Fibroblast of lung (primary cell): ENCODE results near the gene PPP1R14B. TPM values are rescaled to one million over a fixed set of nuclear protein-coding genes. Genes with fewer than 3 reads are reported as not detected.

Source experiments
- DNase-seq, 2 donors: peaks; one replicate each; pipeline versions ENCODE4 v3.0.0 to v3.0.0-alpha.2; 2010; ENCODE audit warnings: low read depth in 2 of 2
- H2AFZ ChIP-seq: 2 replicates; pipeline ENCODE4 v1.5.1; 2012; ENCODE audit warnings: low read length, control low read depth, inconsistent platforms
- H3K27ac ChIP-seq: 2 replicates; pipeline ENCODE4 v1.5.1; 2011; ENCODE audit warnings: low read length, control low read depth; ENCODE audit not compliant: insufficient read depth
- H3K27me3 ChIP-seq: 2 replicates; pipeline ENCODE4 v1.5.1; 2011; ENCODE audit warnings: mild to moderate bottlenecking, low read length; ENCODE audit not compliant: control insufficient read depth, insufficient read depth
- H3K36me3 ChIP-seq: 2 replicates; pipeline ENCODE4 v1.5.1; 2011; ENCODE audit warnings: low read length; ENCODE audit not compliant: control insufficient read depth, insufficient read depth
- H3K4me1 ChIP-seq: 2 replicates; pipeline ENCODE4 v1.5.1; 2011; ENCODE audit warnings: low read length; ENCODE audit not compliant: control insufficient read depth, insufficient read depth; ENCODE audit errors: extremely low read depth
- H3K4me2 ChIP-seq: 2 replicates; pipeline ENCODE4 v1.5.1; 2011; ENCODE audit warnings: low read length, control low read depth; ENCODE audit not compliant: insufficient read depth; ENCODE audit errors: extremely low read depth
- H3K4me3 ChIP-seq, 4 experiments: fragments of 200-600 bp in 1 of 4; sonication (generic) in 1 of 4; replicated peaks in 1 of 4; 2 replicates each; pipeline ENCODE4 v1.5.1; 2011 to 2016; ENCODE audit warnings: low read length in 4 of 4, low read depth in 3 of 4, mild to moderate bottlenecking in 3 of 4, control low read depth in 2 of 4, inconsistent platforms in 1 of 4, mixed read lengths in 1 of 4; ENCODE audit not compliant: insufficient read depth in 1 of 4; ENCODE audit errors: control extremely low read depth in 1 of 4
- H3K79me2 ChIP-seq: 2 replicates; pipeline ENCODE4 v1.5.1; 2012; ENCODE audit warnings: mild to moderate bottlenecking, low read length, inconsistent platforms; ENCODE audit not compliant: control insufficient read depth, insufficient read depth
- H3K9ac ChIP-seq: 2 replicates; pipeline ENCODE4 v1.5.1; 2011; ENCODE audit warnings: mild to moderate bottlenecking, low read length, control low read depth; ENCODE audit not compliant: insufficient read depth
- H3K9me3 ChIP-seq: 2 replicates; pipeline ENCODE4 v1.5.1; 2012; ENCODE audit warnings: low read depth, low read length; ENCODE audit not compliant: control insufficient read depth, insufficient read depth
- H4K20me1 ChIP-seq: 2 replicates; pipeline ENCODE4 v1.5.1; 2011; ENCODE audit warnings: low read length; ENCODE audit not compliant: control insufficient read depth, insufficient read depth; ENCODE audit errors: extremely low read depth
- CTCF ChIP-seq, 2 donors: IDR thresholded peaks in 1 of 2; conservative IDR thresholded peaks in 1 of 2; 1 replicate in 1 of 2; 2 replicates in 1 of 2; pipeline ENCODE4 v1.5.1; 2011 to 2012; ENCODE audit warnings: low read length in 2 of 2, control low read depth in 1 of 2, inconsistent platforms in 1 of 2, low read depth in 1 of 2, mild to moderate bottlenecking in 1 of 2
- EZH2 ChIP-seq: IDR thresholded peaks from 2 replicates; pipeline ENCODE4 v1.5.1; 2012; ENCODE audit warnings: low read length, control low read depth, mild to moderate bottlenecking; ENCODE audit errors: missing control alignments
- polyA plus RNA-seq, 2 donors: library from polyadenylated mRNA; depleted of rRNA in 1 of 2; stranded (reverse) in 1 of 2; unstranded in 1 of 2; fragments of >200 nt; gene quantifications; 2 replicates each; pipeline ENCODE4 v1.2.1, GENCODE V29; 2011 to 2012; ENCODE audit warnings: missing spikeins in 1 of 2
- total RNA-seq: library from RNA; depleted of rRNA; stranded (reverse); fragments of >200 nt; gene quantifications from 2 replicates; pipeline ENCODE4 v1.2.1, GENCODE V29; 2014

PPP1R14B gene
- total and polyA plus RNA-seq, 2 donors (not counting 1 experiment from before 2014, with no cell fraction given), result 107 to 122 TPM

- no peak overlapping the region for H3K9ac ChIP-seq
- no peak overlapping the region for H2AFZ ChIP-seq
- DNase-seq, result no peak
- H3K79me2 ChIP-seq, result peaks cover 5% of the 10 kb centered on the region
- peaks cover 19% of the 10 kb centered on the region for H3K36me3 ChIP-seq
- H3K9me3 ChIP-seq, result no peaks in the 10 kb centered on the region
- H3K4me1 ChIP-seq, result no peaks in the 10 kb centered on the region
- H3K27ac ChIP-seq, result no peak overlapping the region
- TF ChIP-seq CTCF (conservative IDR thresholded peaks at IDR 0.05 in 1 of 2, IDR thresholded peaks at IDR 0.05 in 1 of 2; ENCODE audit: low read depth in 1 of 2, low read length in 2 of 2) (no peak), EZH2 (no peak)
- no peaks in the 10 kb centered on the region for H3K27me3 ChIP-seq
- no peak overlapping the region for H3K4me3 ChIP-seq
- H4K20me1 ChIP-seq, result no peaks in the 10 kb centered on the region
- H3K4me2 ChIP-seq, result no peak overlapping the region
Observed at GRCh38 chr11:64198511-64198910, 48.2 kb downstream of the PPP1R14B start.

GRCh38 chr11:64196626-64197025 lies 50.1 kb downstream of the PPP1R14B start:
- peaks cover 18% of the 10 kb centered on the region for H3K36me3 ChIP-seq
- H4K20me1 ChIP-seq, result no peaks in the 10 kb centered on the region
- DNase-seq, result no peak

More at GRCh38 chr11:64196626-64197025, 50.1 kb downstream of the PPP1R14B start:
- Histone ChIP-seq H3K27ac (no peak overlapping the region), H3K79me2 (peaks cover 20% of the 10 kb centered on the region), H3K9ac (no peak overlapping the region), H3K4me3 (no peak overlapping the region), H3K4me1 (no peaks in the 10 kb centered on the region), H3K27me3 (no peaks in the 10 kb centered on the region), H3K4me2 (no peak overlapping the region), H3K9me3 (no peaks in the 10 kb centered on the region), H2AFZ (no peak overlapping the region)
- TF ChIP-seq CTCF (conservative IDR thresholded peaks at IDR 0.05 in 1 of 2, IDR thresholded peaks at IDR 0.05 in 1 of 2; ENCODE audit: low read depth in 1 of 2, low read length in 2 of 2) (no peak), EZH2 (no peak)

Other genes starting within 250 kb of the PPP1R14B start
- 0.17 and 0.26 TPM in 2 replicates for gene FLRT1, start 211.0 kb downstream of the PPP1R14B start, total RNA-seq
- 0.01 and 0.02 TPM in 2 replicates for gene FLRT1, start 211.0 kb downstream of the PPP1R14B start, polyA plus RNA-seq
- 24.8 and 28.2 TPM in 2 replicates for gene MACROD1, start 80.8 kb downstream of the PPP1R14B start, total RNA-seq
- 6.0 and 8.8 TPM in 2 replicates for gene MACROD1, start 80.8 kb downstream of the PPP1R14B start, polyA plus RNA-seq
- 96.3 and 98.8 TPM in 2 replicates for gene STIP1, start 60.8 kb downstream of the PPP1R14B start, total RNA-seq
- gene STIP1, start 60.8 kb downstream of the PPP1R14B start, polyA plus RNA-seq, result 147 and 198 TPM in 2 replicates
- gene FERMT3, start 40.2 kb downstream of the PPP1R14B start, total RNA-seq, result 1.0 and 3.6 TPM in 2 replicates
- gene FERMT3, start 40.2 kb downstream of the PPP1R14B start, polyA plus RNA-seq, result 1.2 and 1.9 TPM in 2 replicates
- 32.9 and 41.5 TPM in 2 replicates for gene TRPT1, start 20.8 kb downstream of the PPP1R14B start, total RNA-seq
- gene TRPT1, start 20.8 kb downstream of the PPP1R14B start, polyA plus RNA-seq, result 20.5 and 25.7 TPM in 2 replicates
- 47.8 and 71.5 TPM in 2 replicates for gene NUDT22, start 20.7 kb downstream of the PPP1R14B start, total RNA-seq
- 17.7 and 18.5 TPM in 2 replicates for gene NUDT22, start 20.7 kb downstream of the PPP1R14B start, polyA plus RNA-seq
- 12.6 TPM in 2 replicates for gene DNAJC4, start 16.4 kb downstream of the PPP1R14B start, total RNA-seq
- 11.2 and 12.6 TPM in 2 replicates for gene DNAJC4, start 16.4 kb downstream of the PPP1R14B start, polyA plus RNA-seq
- gene VEGFB, start 12.4 kb downstream of the PPP1R14B start, total RNA-seq, result 24.4 and 27.9 TPM in 2 replicates
- 21.2 and 25.3 TPM in 2 replicates for gene VEGFB, start 12.4 kb downstream of the PPP1R14B start, polyA plus RNA-seq
- 60.9 and 62.9 TPM in 2 replicates for gene FKBP2, start 5.8 kb downstream of the PPP1R14B start, total RNA-seq
- gene FKBP2, start 5.8 kb downstream of the PPP1R14B start, polyA plus RNA-seq, result 34.7 and 41.4 TPM in 2 replicates
- 34.2 and 37.2 TPM in 2 replicates for gene PLCB3, start 4.6 kb upstream of the PPP1R14B start, total RNA-seq
- gene PLCB3, start 4.6 kb upstream of the PPP1R14B start, polyA plus RNA-seq, result 17.2 and 20.6 TPM in 2 replicates
- 68.6 and 79.9 TPM in 2 replicates for gene BAD, start 37.7 kb upstream of the PPP1R14B start, total RNA-seq
- 31.6 and 35.7 TPM in 2 replicates for gene BAD, start 37.7 kb upstream of the PPP1R14B start, polyA plus RNA-seq
- 8.2 and 10.9 TPM in 2 replicates for gene GPR137, start 38.9 kb upstream of the PPP1R14B start, total RNA-seq
- 10.7 and 11.6 TPM in 2 replicates for gene GPR137, start 38.9 kb upstream of the PPP1R14B start, polyA plus RNA-seq
- under 0.01 TPM in 1 of 2 replicates, not detected in the other for gene KCNK4, start 44.4 kb upstream of the PPP1R14B start, total RNA-seq
- gene KCNK4, start 44.4 kb upstream of the PPP1R14B start, polyA plus RNA-seq, result not detected in 2 replicates
- gene CATSPERZ, start 53.4 kb upstream of the PPP1R14B start, total RNA-seq, result 0.33 and 1.0 TPM in 2 replicates
- gene CATSPERZ, start 53.4 kb upstream of the PPP1R14B start, polyA plus RNA-seq, result 0.09 TPM in 1 of 2 replicates, not detected in the other
- 32.4 and 32.5 TPM in 2 replicates for gene ESRRA, start 58.6 kb upstream of the PPP1R14B start, total RNA-seq
- gene ESRRA, start 58.6 kb upstream of the PPP1R14B start, polyA plus RNA-seq, result 6.7 and 8.1 TPM in 2 replicates
- gene TRMT112, start 70.6 kb upstream of the PPP1R14B start, total RNA-seq, result 248 and 255 TPM in 2 replicates
- gene TRMT112, start 70.6 kb upstream of the PPP1R14B start, polyA plus RNA-seq, result 161 and 222 TPM in 2 replicates
- 301 and 319 TPM in 2 replicates for gene PRDX5, start 71.2 kb upstream of the PPP1R14B start, total RNA-seq
- gene PRDX5, start 71.2 kb upstream of the PPP1R14B start, polyA plus RNA-seq, result 311 and 431 TPM in 2 replicates
- gene CCDC88B, start 93.3 kb upstream of the PPP1R14B start, total RNA-seq, result 2.1 and 3.1 TPM in 2 replicates
- gene CCDC88B, start 93.3 kb upstream of the PPP1R14B start, polyA plus RNA-seq, result 0.56 and 0.88 TPM in 2 replicates
- 27.6 and 29.3 TPM in 2 replicates for gene RPS6KA4, start 112.2 kb upstream of the PPP1R14B start, total RNA-seq
- gene RPS6KA4, start 112.2 kb upstream of the PPP1R14B start, polyA plus RNA-seq, result 15.9 and 20.5 TPM in 2 replicates